ENCODE data around the gene MTHFD1. TPM values are rescaled to one million over a fixed set of nuclear protein-coding genes. Genes with fewer than 3 reads are reported as not detected.

MTHFD1 gene
- total RNA-seq, 4 donors from 2014 or later: 33.3 to 39.9 (median 35.8) TPM

- intact Hi-C loops (cut with DNase I): loop anchor here (10.0 kb wide), 1 partner anchor 169 kb away; no protein-coding TSS in a partner anchor
- peak within 1 kb of the TSS; percentile 84 to 98 (median 86) for H3K4me3 ChIP-seq
- TF ChIP-seq POLR2A (IDR thresholded peaks at IDR 0.05; ENCODE audit: low read depth) (peak; percentile 85), CTCF (IDR thresholded peaks at IDR 0.05) (no peak), EP300 (IDR thresholded peaks at IDR 0.05) (no peak), POLR2AphosphoS5 (IDR thresholded peaks at IDR 0.05) (peak; percentile 81 to 96)
- peaks cover 40 to 66% (median 62%) of the 10 kb centered on the region in 4 donors for H3K4me1 ChIP-seq
- H3K27ac ChIP-seq (replicated peaks in 1 of 4): peak within 1 kb of the TSS; percentile 91 to 100 (median 97)
- DNase-seq (ENCODE audit: extremely low spot score): peak; percentile 96
- WGBS: 0% methylated on average over 30 of the region's 87 CpGs
- H3K9me3 ChIP-seq: no peaks in the 10 kb centered on the region
- no peaks in the 10 kb centered on the region for H3K27me3 ChIP-seq
- peaks cover 0 to 6% (median 0%) of the 10 kb centered on the region in 4 donors for H3K36me3 ChIP-seq
Measured at GRCh38 chr14:64503434-64504309, 115.5 kb downstream of the MTHFD1 start, which contains the start of gene ZBTB25. Gene ZBTB25, minus strand, starts transcription at chr14:64503838. Its CDS starts 13,305 bp downstream, at chr14:64490533.

- H3K4me1 ChIP-seq: peaks cover 40 to 70% (median 68%) of the 10 kb centered on the region in 4 donors
- intact Hi-C loops (cut with DNase I): loop anchor here (10.0 kb wide), 1 partner anchor 170 kb away; no protein-coding TSS in a partner anchor
- peak; percentile 80 for TF ChIP-seq POLR2A (IDR thresholded peaks at IDR 0.05; ENCODE audit: low read depth)
- no peak for TF ChIP-seq CTCF (IDR thresholded peaks at IDR 0.05)
- TF ChIP-seq POLR2AphosphoS5 (IDR thresholded peaks at IDR 0.05): peak; percentile 78 to 89
- H3K4me3 ChIP-seq: peak within 1 kb of the TSS; percentile 84 to 98 (median 86)
- no peaks in the 10 kb centered on the region for H3K9me3 ChIP-seq
- 0% methylated on average over 21 of the region's 63 CpGs for WGBS
- DNase-seq (ENCODE audit: extremely low spot score): peak; percentile 95
- peak within 1 kb of the TSS; percentile 91 to 100 (median 97) for H3K27ac ChIP-seq (replicated peaks in 1 of 4)
- H3K36me3 ChIP-seq: no peaks in the 10 kb centered on the region
- H3K27me3 ChIP-seq: no peaks in the 10 kb centered on the region
Measured at GRCh38 chr14:64504310-64504896, 116.2 kb downstream of the MTHFD1 start, which contains the start of gene ZBTB1. Gene ZBTB1, plus strand, starts transcription at chr14:64504770. Its CDS starts 16,735 bp downstream, at chr14:64521505.

GRCh38 chr14:64504897-64505794 lies 117.0 kb downstream of the MTHFD1 start:
- peak overlapping the region; percentile 91 to 100 (median 97) for H3K27ac ChIP-seq (replicated peaks in 1 of 4)
- peak in 1 of 3 experiments; percentile 3 for TF ChIP-seq CTCF (IDR thresholded peaks at IDR 0.05)
- peak in 1 of 2 donors; percentile 47 for TF ChIP-seq POLR2AphosphoS5 (IDR thresholded peaks at IDR 0.05)
- no peak for TF ChIP-seq POLR2A (IDR thresholded peaks at IDR 0.05; ENCODE audit: low read depth)
- peak; percentile 96 for DNase-seq (ENCODE audit: extremely low spot score)
- H3K9me3 ChIP-seq: no peaks in the 10 kb centered on the region
- H3K4me1 ChIP-seq: peaks cover 41 to 69% (median 67%) of the 10 kb centered on the region in 4 donors
- H3K4me3 ChIP-seq: peak overlapping the region; percentile 84 to 98 (median 86)
- no peaks in the 10 kb centered on the region for H3K27me3 ChIP-seq
- intact Hi-C loops (cut with DNase I): loop anchor here (10.0 kb wide), 1 partner anchor 170 kb away; no protein-coding TSS in a partner anchor
- no peaks in the 10 kb centered on the region for H3K36me3 ChIP-seq
- WGBS: under 1% methylated on average over 35 of the region's 68 CpGs

GRCh38 chr14:64506721-64507120 lies 118.6 kb downstream of the MTHFD1 start:
- intact Hi-C loops (cut with DNase I): loop anchor here (10.0 kb wide), 1 partner anchor 172 kb away; no protein-coding TSS in a partner anchor
- 52% methylated on average over 3 of the region's 3 CpGs for WGBS
- Histone ChIP-seq H3K36me3 (no peaks in the 10 kb centered on the region), H3K27me3 (no peaks in the 10 kb centered on the region), H3K4me1 (peaks cover 45 to 71% (median 67%) of the 10 kb centered on the region in 4 donors), H3K9me3 (no peaks in the 10 kb centered on the region), H3K4me3 (peak overlapping the region; percentile 84 to 98 (median 86)), H3K27ac (replicated peaks in 1 of 4) (peak overlapping the region; percentile 91 to 100 (median 97))
- no peak for TF ChIP-seq CTCF (IDR thresholded peaks at IDR 0.05)
- no peak for TF ChIP-seq EP300 (IDR thresholded peaks at IDR 0.05)
- no peak for TF ChIP-seq POLR2AphosphoS5 (IDR thresholded peaks at IDR 0.05)
- no peak for TF ChIP-seq POLR2A (IDR thresholded peaks at IDR 0.05; ENCODE audit: low read depth)
- DNase-seq (ENCODE audit: extremely low spot score): no peak
